Renal pelvis (tissue), 4 donors: ENCODE data around the gene CASP7. TPM values are rescaled to one million over a fixed set of nuclear protein-coding genes. Genes with fewer than 3 reads are reported as not detected.

Experiments used
- DNase-seq: peaks from one replicate; pipeline ENCODE4 v3.0.0-alpha.2; 2013
- polyA plus RNA-seq, 3 donors: library from polyadenylated mRNA; unstranded; fragments of 120-200 nt; gene quantifications; one replicate each; pipeline ENCODE4 v1.2.1, GENCODE V29; 2013; ENCODE audit not compliant: insufficient read length in 3 of 3

CASP7 gene
- polyA plus RNA-seq, 3 donors, result 23.9 to 26.7 (median 26.3) TPM

GRCh38 chr10:113663142-113663541, 16.6 kb upstream of the CASP7 start:
- DNase-seq, result no peak

GRCh38 chr10:113663908-113664307, 15.8 kb upstream of the CASP7 start, which contains the start of gene NRAP:
Gene NRAP (minus strand): TSS chr10:113664041. CDS start chr10:113663882, 159 bp downstream.
- DNase-seq, result no peak

GRCh38 chr10:113665352-113665751, 14.4 kb upstream of the CASP7 start:
- DNase-seq, result no peak

- no peak for DNase-seq
These were observed 13.8 kb upstream of the CASP7 start for GRCh38 chr10:113665806-113666354.

GRCh38 chr10:113666682-113667252, 12.9 kb upstream of the CASP7 start:
- no peak for DNase-seq

GRCh38 chr10:113680190-113681111, 739 bp downstream of the CASP7 start:
- peak; percentile 40 for DNase-seq

GRCh38 chr10:113681533-113682470, 2.1 kb downstream of the CASP7 start:
- no peak for DNase-seq

- no peak for DNase-seq
These were observed 3.6 kb downstream of the CASP7 start for GRCh38 chr10:113683300-113683699.

- DNase-seq, result no peak
These were observed 6.3 kb downstream of the CASP7 start for GRCh38 chr10:113686028-113686427.

GRCh38 chr10:113687037-113687436, 7.3 kb downstream of the CASP7 start:
- DNase-seq, result no peak

GRCh38 chr10:113689057-113689456, 9.3 kb downstream of the CASP7 start:
- no peak for DNase-seq

GRCh38 chr10:113689574-113689973, 9.9 kb downstream of the CASP7 start:
- DNase-seq, result no peak

- no peak for DNase-seq
These were observed 11.0 kb downstream of the CASP7 start for GRCh38 chr10:113690749-113691148.

GRCh38 chr10:113691381-113691780, 11.7 kb downstream of the CASP7 start:
- no peak for DNase-seq

GRCh38 chr10:113692271-113692670, 12.6 kb downstream of the CASP7 start:
- no peak for DNase-seq

GRCh38 chr10:113693348-113693747, 13.6 kb downstream of the CASP7 start:
- no peak for DNase-seq

GRCh38 chr10:113695691-113696090, 16.0 kb downstream of the CASP7 start:
- no peak for DNase-seq

GRCh38 chr10:113697595-113697994, 17.9 kb downstream of the CASP7 start:
- DNase-seq, result no peak

- peak; percentile 40 for DNase-seq
These were observed 25.1 kb downstream of the CASP7 start for GRCh38 chr10:113704637-113705343.

- no peak for DNase-seq
These were observed 25.6 kb downstream of the CASP7 start for GRCh38 chr10:113705344-113705652.

- no peak for DNase-seq
These were observed 26.9 kb downstream of the CASP7 start for GRCh38 chr10:113706623-113707022.
